ENCODE data around the gene TMEM204.
A peak's percentile ranks its signal among the peaks of the same experiment; 100 is the strongest.

TMEM204 gene

DNA sequence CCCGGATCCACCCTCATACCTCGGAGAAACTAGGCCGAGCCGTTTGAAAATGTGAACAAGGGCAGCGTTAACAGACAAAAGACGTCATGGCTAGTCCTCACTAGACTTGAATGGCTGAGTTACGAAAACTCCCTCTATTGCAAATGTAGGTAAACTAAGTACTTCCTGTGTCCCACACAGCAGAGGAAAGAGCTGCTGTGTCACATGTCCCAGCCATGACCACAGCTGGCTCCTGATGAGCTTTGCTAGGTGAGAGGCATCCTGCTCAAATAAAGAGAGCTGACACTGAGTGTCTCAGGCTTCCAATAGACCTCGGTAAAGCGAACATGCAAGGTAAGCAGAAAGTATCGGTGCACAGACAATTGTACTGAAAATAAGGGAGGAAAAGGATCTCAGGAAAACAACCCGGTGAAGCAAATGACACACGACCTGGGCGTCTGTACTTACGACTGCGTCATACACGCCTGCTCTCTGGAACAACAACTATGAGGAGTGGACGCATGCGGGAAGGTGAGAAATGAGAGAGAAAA is 26.0 kb downstream of the TMEM204 start:
- Mint-ChIP-seq H3K27ac (peak overlapping the region; percentile 59), H3K27me3 (ENCODE audit: low read depth) (no peaks in the 10 kb centered on the region), H3K36me3 (ENCODE audit: low read depth) (peaks cover 16% of the 10 kb centered on the region), H3K9me3 (no peaks in the 10 kb centered on the region), H3K4me3 (peak overlapping the region; percentile 12), H3K4me1 (ENCODE audit: low read depth) (peaks cover 14% of the 10 kb centered on the region)
- DNase-seq (ENCODE audit: low spot score): no peak

DNA sequence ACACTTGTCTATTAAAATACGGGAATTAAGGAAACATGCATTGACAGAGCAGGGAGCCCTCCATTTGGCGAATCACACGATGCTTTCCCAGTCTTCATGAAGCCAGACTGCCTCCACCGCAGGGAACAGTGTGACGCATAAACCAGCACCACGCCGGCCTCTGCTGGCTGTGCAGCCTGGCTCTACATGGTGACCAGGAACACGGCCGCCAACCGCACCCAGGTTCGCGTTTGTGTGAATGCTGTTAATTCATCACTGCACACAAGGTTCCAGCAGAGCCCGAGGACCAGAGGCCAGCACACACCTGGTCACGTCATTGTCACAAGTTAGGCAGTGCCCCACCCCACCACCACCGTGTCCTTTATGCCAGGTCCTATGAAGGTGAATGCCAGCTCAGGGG is 26.7 kb downstream of the TMEM204 start:
- Mint-ChIP-seq H3K27me3 (ENCODE audit: low read depth) (no peaks in the 10 kb centered on the region), H3K36me3 (ENCODE audit: low read depth) (peaks cover 16% of the 10 kb centered on the region), H3K27ac (no peak overlapping the region), H3K9me3 (no peaks in the 10 kb centered on the region), H3K4me3 (no peak overlapping the region), H3K4me1 (ENCODE audit: low read depth) (peaks cover 14% of the 10 kb centered on the region)
- no peak for DNase-seq (ENCODE audit: low spot score)

DNA sequence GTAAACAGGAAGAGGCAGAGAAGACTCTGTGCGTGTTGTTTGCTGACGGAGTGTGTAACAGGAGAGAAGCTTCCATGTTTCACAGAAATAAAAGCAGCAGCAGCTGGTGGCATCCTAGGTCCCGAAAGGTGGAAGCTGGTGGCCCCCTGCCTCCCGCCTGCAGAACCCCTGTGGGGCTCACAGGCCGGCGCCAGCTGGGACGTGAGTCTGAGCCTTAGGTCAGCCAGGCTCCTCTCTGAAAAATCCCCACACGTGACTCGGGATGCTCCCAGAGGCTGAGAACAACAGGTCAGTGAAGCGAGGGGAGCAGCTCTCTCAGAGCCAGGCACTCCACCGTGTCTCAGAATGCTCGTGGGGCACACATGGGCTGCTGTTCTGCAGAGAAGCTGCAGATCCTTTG is 27.4 kb downstream of the TMEM204 start:
- Mint-ChIP-seq H3K36me3 (ENCODE audit: low read depth) (peaks cover 12% of the 10 kb centered on the region), H3K27me3 (ENCODE audit: low read depth) (no peaks in the 10 kb centered on the region), H3K4me3 (no peak overlapping the region), H3K9me3 (no peaks in the 10 kb centered on the region), H3K4me1 (ENCODE audit: low read depth) (peaks cover 14% of the 10 kb centered on the region), H3K27ac (no peak overlapping the region)
- DNase-seq (ENCODE audit: low spot score): no peak

DNA sequence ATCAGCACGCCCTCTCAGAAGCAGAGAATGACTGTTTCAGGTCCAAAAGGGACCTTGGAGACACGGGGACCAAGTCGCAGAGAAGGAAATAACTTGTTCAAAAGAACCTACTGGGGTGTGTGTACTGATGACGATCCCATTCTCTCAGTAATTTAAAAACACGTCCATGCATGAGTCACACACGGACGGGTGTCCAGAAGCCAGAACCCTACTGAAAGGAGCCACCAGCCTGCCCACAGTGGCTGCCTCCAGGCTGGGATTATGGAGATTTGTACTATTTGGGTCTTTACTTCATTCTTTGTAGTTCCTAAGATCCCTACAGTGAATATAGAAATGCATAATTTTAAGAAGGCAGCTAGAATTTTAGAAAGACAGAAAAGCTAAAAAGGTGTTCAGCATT is 27.8 kb downstream of the TMEM204 start:
- no peak overlapping the region for H3K4me3 Mint-ChIP-seq
- H3K27ac Mint-ChIP-seq: no peak overlapping the region
- DNase-seq (ENCODE audit: low spot score): no peak
- H3K9me3 Mint-ChIP-seq: no peaks in the 10 kb centered on the region
- peaks cover 14% of the 10 kb centered on the region for H3K4me1 Mint-ChIP-seq (ENCODE audit: low read depth)
- H3K27me3 Mint-ChIP-seq (ENCODE audit: low read depth): no peaks in the 10 kb centered on the region
- peaks cover 8% of the 10 kb centered on the region for H3K36me3 Mint-ChIP-seq (ENCODE audit: low read depth)

DNA sequence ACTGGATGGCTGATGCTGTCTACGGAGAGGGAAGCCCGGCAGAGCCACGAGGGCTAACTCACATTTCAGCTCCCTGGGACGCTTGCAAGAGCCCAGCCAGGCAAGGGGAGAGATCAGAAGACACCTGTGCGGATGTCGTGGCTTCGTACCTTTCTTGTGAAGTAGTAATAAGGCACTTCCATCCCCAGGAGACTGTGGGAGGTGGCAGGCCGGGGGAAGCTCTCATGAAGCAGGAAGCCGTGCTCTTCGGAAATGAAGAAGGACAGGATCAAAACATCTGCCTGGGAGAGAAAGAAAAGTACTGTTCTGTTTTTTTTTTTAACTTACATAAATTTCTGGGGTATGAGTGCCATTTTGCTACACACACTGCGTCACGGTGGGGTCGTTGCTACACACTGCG is 28.4 kb downstream of the TMEM204 start:
- Mint-ChIP-seq H3K9me3 (no peaks in the 10 kb centered on the region), H3K27ac (no peak overlapping the region), H3K4me1 (ENCODE audit: low read depth) (peaks cover 14% of the 10 kb centered on the region), H3K36me3 (ENCODE audit: low read depth) (peaks cover 8% of the 10 kb centered on the region), H3K4me3 (no peak overlapping the region), H3K27me3 (ENCODE audit: low read depth) (no peaks in the 10 kb centered on the region)
- no peak for DNase-seq (ENCODE audit: low spot score)

DNA sequence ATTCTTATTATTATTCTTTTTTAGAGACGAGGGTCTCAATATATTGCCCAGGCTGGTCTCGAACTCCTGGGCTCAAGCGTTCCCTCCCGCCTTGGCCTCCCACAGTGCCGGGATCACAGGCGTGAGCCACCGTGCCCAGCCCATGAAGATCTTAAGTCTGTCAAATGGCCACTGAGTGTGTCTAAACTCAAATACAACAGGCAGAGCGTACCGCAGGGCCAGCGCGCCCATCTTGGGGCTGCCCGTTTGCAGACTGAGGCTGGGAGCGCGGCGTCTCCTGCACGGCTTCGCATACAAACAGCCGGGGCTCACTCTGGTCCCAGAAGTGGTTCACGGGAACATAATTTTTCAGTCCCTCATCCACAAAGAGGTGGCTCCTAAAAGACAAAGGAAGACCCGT is 30.3 kb downstream of the TMEM204 start:
- no peaks in the 10 kb centered on the region for H3K9me3 Mint-ChIP-seq
- H3K27me3 Mint-ChIP-seq (ENCODE audit: low read depth): no peaks in the 10 kb centered on the region
- peaks cover 14% of the 10 kb centered on the region for H3K4me1 Mint-ChIP-seq (ENCODE audit: low read depth)
- no peak overlapping the region for H3K4me3 Mint-ChIP-seq
- no peak for DNase-seq (ENCODE audit: low spot score)
- H3K36me3 Mint-ChIP-seq (ENCODE audit: low read depth): peaks cover 6% of the 10 kb centered on the region
- no peak overlapping the region for H3K27ac Mint-ChIP-seq

DNA sequence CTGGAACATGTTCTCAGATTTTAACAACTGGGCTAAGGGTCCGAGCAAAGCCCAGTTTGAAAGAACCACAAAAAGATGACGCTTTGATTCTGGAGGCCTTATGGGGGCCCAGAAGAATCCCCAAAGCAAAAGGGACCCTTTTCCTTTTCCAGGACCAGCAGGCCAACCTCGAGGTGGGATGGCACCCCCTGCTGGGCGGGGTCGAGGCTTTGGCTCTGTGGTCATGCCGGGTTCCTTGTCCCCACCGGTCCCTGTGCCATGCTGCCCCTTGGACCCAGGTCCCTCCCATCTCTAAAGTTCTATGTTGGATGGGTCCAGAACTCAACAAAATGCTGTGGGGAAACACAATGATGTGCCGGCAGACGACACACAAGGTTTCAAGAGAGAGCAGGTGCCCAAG is 30.9 kb downstream of the TMEM204 start:
- peaks cover 6% of the 10 kb centered on the region for H3K36me3 Mint-ChIP-seq (ENCODE audit: low read depth)
- DNase-seq (ENCODE audit: low spot score): no peak
- H3K27me3 Mint-ChIP-seq (ENCODE audit: low read depth): no peaks in the 10 kb centered on the region
- no peak overlapping the region for H3K27ac Mint-ChIP-seq
- H3K4me3 Mint-ChIP-seq: no peak overlapping the region
- H3K4me1 Mint-ChIP-seq (ENCODE audit: low read depth): peaks cover 9% of the 10 kb centered on the region
- no peaks in the 10 kb centered on the region for H3K9me3 Mint-ChIP-seq

DNA sequence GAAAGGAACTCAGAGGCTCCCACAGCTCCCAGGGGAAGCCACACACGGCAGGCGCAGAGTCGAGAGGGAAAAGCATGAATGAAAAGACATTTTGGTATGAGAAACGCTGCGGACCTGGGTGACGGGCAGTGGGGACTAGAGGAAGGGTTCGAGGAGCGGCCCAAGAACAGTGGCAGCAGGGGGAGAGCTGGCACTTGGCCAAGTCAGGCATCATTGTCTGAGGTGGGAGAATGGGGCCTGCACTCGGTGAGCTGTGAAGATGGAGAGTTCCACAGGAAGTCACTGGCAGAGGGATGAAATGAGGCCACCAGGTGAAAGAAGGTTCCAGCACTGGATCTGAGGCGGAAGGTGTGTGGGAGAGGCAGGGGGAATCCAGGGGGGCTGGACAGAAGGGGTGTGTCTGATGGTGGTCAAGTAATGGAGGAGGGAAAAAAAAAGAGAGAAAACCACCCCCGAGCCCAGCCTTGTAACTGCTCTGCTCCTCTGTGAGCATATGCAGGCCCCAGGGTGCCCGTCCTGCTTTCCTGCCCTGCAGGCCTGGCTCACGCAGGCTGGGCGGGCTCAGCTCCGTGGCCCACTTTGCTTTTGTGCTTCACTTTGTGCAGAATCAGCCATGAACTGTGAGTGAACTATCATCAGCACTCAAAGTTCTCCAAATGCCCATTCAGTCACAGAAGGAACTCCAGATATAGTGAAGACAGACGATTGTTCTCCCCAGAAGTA is 31.8 kb downstream of the TMEM204 start:
- H3K4me1 Mint-ChIP-seq (ENCODE audit: low read depth): peaks cover 2% of the 10 kb centered on the region

DNA sequence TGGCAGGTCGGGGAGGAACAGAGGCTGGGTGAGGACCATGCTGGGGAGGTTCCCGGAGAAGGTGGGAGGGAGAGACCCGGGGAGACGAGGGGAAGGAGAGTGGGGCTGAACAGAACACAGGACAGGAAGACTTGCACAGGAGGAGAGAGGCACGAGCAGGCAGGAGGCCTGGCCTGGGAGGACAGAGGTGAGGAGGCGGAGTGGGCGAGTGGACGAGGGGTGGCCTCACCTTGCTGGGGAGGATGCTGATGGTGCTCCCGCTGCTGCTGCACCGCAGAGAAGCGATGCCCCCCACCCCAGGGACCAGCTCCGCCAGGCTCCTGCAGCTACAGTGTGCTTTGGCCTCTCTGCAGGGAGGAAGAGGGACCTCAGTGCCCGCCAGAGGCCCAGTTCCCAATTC is 34.5 kb downstream of the TMEM204 start:
- no peaks in the 10 kb centered on the region for H3K9me3 Mint-ChIP-seq
- no peaks in the 10 kb centered on the region for H3K27me3 Mint-ChIP-seq (ENCODE audit: low read depth)
- no peak overlapping the region for H3K27ac Mint-ChIP-seq
- H3K4me1 Mint-ChIP-seq (ENCODE audit: low read depth): no peaks in the 10 kb centered on the region
- no peak overlapping the region for H3K4me3 Mint-ChIP-seq
- no peak for DNase-seq (ENCODE audit: low spot score)
- no peaks in the 10 kb centered on the region for H3K36me3 Mint-ChIP-seq (ENCODE audit: low read depth)

More for the DNA sequence above, 31.8 kb downstream of the TMEM204 start:
- H3K27me3 Mint-ChIP-seq (ENCODE audit: low read depth): no peaks in the 10 kb centered on the region
- H3K27ac Mint-ChIP-seq: no peak overlapping the region
- no peak overlapping the region for H3K4me3 Mint-ChIP-seq
- no peaks in the 10 kb centered on the region for H3K9me3 Mint-ChIP-seq
- H3K36me3 Mint-ChIP-seq (ENCODE audit: low read depth): no peaks in the 10 kb centered on the region
- DNase-seq (ENCODE audit: low spot score): no peak

DNA sequence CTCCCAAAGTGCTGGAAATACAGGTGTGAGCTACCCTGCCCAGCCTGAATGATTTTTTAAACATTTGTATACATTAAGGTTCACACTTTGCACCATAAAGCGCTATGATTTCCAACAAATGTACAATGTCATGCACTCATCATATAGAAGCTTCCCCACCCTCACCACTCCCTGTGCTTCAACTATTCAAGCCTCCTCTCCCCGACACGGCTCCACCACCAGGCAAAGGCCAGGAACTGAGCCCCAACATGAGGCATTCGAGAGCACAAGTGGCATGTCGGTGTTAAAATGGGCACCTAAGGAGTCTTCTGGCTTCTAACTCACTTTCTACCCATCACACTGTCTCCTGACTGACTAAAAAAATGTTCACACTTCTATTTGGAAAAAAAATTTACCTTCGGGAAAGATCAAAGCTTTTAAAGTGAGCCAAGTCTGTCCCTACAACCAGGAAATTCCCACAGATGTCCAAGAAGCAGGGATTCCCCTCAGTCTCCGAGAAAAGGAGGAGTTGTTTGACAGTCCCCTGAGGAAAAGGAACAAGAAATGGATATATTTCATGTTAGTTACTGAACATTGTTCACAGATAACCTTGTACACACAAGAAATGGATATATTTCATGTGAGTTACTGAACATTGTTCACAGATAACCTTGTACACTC is 37.7 kb downstream of the TMEM204 start:
- no peak for DNase-seq (ENCODE audit: low spot score)
- Mint-ChIP-seq H3K9me3 (no peaks in the 10 kb centered on the region), H3K4me1 (ENCODE audit: low read depth) (no peaks in the 10 kb centered on the region), H3K27ac (no peak overlapping the region), H3K36me3 (ENCODE audit: low read depth) (no peaks in the 10 kb centered on the region), H3K4me3 (no peak overlapping the region), H3K27me3 (ENCODE audit: low read depth) (no peaks in the 10 kb centered on the region)

DNA sequence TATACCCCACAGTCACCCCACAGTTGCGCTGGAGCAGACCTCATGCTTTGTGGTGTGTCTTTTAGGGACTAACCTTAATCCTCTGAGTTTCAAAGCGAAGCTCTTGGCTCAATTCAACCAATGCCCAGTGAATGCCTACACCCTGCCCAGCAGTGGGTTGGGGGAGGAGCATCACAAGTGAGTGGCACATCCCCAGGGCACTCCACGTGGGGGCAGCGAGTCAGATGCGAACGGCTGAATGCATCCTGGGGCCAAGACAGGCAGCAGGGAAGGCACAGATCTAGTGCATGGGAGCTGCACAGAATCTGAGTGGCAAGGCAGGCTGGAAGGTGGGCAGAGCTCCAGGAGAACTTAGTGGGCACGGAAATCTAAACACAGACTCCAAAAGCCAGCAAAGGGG is 39.2 kb downstream of the TMEM204 start:
- no peak for DNase-seq (ENCODE audit: low spot score)
- H3K4me3 Mint-ChIP-seq: no peak overlapping the region
- H3K27ac Mint-ChIP-seq: no peak overlapping the region
- H3K4me1 Mint-ChIP-seq (ENCODE audit: low read depth): no peaks in the 10 kb centered on the region
- H3K36me3 Mint-ChIP-seq (ENCODE audit: low read depth): no peaks in the 10 kb centered on the region
- H3K9me3 Mint-ChIP-seq: no peaks in the 10 kb centered on the region
- no peaks in the 10 kb centered on the region for H3K27me3 Mint-ChIP-seq (ENCODE audit: low read depth)

DNA sequence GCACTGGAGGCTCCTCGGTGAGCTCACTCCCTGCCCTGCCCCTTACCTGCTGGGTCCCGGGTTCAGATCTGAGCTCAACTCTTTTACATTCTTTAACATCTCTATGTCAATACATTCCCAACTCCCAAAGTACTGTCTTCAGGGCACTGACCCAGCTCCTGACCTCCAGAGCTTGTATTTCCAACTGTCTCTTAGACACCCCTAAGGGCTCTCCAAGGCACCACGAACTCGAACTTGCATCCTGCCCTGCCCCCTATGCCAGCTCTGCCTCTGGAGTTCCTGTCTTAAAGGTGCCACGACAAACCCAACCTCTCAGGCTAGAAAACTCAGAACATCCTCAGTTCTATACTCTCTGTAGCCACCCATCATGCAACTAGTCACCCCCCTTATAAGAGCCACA is 39.8 kb downstream of the TMEM204 start:
- DNase-seq (ENCODE audit: low spot score): no peak
- Mint-ChIP-seq H3K27ac (no peak overlapping the region), H3K36me3 (ENCODE audit: low read depth) (no peaks in the 10 kb centered on the region), H3K9me3 (no peaks in the 10 kb centered on the region), H3K27me3 (ENCODE audit: low read depth) (no peaks in the 10 kb centered on the region), H3K4me1 (ENCODE audit: low read depth) (no peaks in the 10 kb centered on the region), H3K4me3 (no peak overlapping the region)

DNA sequence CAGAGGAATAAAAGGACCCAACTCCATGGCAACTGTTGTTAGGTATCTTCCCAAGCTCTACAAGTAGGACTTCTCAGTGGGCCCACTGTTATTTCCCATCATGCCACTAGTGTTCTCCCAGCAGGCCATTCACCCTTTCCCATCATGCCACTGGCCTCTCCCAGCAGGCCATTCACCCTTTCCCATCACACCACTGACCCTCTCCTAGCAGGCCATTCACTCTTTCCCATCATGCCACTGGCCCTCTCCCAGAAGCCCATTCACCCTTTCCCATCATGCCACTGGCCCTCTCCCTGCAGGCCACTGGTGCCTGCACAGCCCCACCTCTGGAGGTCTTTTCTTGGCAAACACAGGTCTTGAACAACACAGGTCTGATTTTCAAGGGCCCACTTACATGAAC is 42.1 kb downstream of the TMEM204 start:
- H3K4me1 Mint-ChIP-seq (ENCODE audit: low read depth): no peaks in the 10 kb centered on the region

DNA sequence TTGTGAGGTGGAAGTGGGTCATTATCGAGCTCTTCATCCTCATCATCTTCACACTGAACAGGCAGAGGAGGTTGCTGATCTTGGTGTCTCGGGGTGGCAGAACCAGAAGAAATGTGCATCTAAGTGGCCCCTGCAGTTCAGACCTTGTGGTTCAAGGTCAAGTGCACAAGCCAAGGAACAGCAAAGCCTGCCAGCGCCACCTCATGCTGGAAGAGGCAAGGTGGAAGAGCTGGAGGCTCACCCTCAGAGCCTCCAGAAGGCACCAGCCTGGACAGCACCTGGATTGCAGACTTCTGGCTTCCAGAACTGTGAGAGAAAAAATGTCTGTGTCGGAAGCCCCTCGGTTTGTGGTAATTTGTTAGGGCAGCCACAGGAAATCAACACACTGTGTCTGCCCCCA is 45.7 kb downstream of the TMEM204 start:
- no peak for DNase-seq (ENCODE audit: low spot score)
- no peaks in the 10 kb centered on the region for H3K4me1 Mint-ChIP-seq (ENCODE audit: low read depth)
- no peaks in the 10 kb centered on the region for H3K9me3 Mint-ChIP-seq
- no peak overlapping the region for H3K4me3 Mint-ChIP-seq
- no peaks in the 10 kb centered on the region for H3K36me3 Mint-ChIP-seq (ENCODE audit: low read depth)
- no peak overlapping the region for H3K27ac Mint-ChIP-seq
- H3K27me3 Mint-ChIP-seq (ENCODE audit: low read depth): no peaks in the 10 kb centered on the region

More for the DNA sequence above, 42.1 kb downstream of the TMEM204 start:
- Mint-ChIP-seq H3K27ac (no peak overlapping the region), H3K27me3 (ENCODE audit: low read depth) (no peaks in the 10 kb centered on the region), H3K4me3 (no peak overlapping the region), H3K36me3 (ENCODE audit: low read depth) (no peaks in the 10 kb centered on the region), H3K9me3 (no peaks in the 10 kb centered on the region)
- no peak for DNase-seq (ENCODE audit: low spot score)
